BJ (cell line): ENCODE measurements around the gene EFNA5. TPM values are rescaled to one million over a fixed set of nuclear protein-coding genes. Genes with fewer than 3 reads are reported as not detected.

Experiments used
- CTCF ChIA-PET: fragments of 350-600 bp; formaldehyde crosslinking; extraction: SDS; loops from one replicate; lab custom pipeline; 2021; ENCODE audit warnings: antibody characterized with exemption, inconsistent platforms; lab: Yijun Ruan, JAX
- POLR2A ChIA-PET: fragments of 300-600 bp; sonication (Branson Sonifier 250); formaldehyde crosslinking; extraction: SDS; loops from one replicate; lab custom pipeline; 2021; ENCODE audit warnings: antibody characterized with exemption; lab: Charles Lee
- DNase-seq: peaks from one replicate; pipeline ENCODE4 v3.0.0-alpha.2; 2011; ENCODE audit warnings: low read depth
- H3K27me3 ChIP-seq: 2 replicates; pipeline ENCODE4 v1.6.0; 2011; ENCODE audit warnings: low read length; ENCODE audit not compliant: control insufficient read depth, insufficient read depth
- H3K36me3 ChIP-seq: 2 replicates; pipeline ENCODE4 v1.5.1; 2011; ENCODE audit warnings: low read length; ENCODE audit not compliant: control insufficient read depth, insufficient read depth
- H3K4me3 ChIP-seq: 2 replicates; pipeline ENCODE4 v1.5.1; 2011; ENCODE audit warnings: low read depth, mild to moderate bottlenecking, control low read depth, low read length
- CTCF ChIP-seq: IDR thresholded peaks from 2 replicates; pipeline ENCODE4 v1.5.1; 2011; ENCODE audit warnings: low read depth, mild to moderate bottlenecking, control low read depth, inconsistent platforms, low read length, moderate library complexity; ENCODE audit not compliant: insufficient read depth
- polyA plus RNA-seq: library from polyadenylated mRNA; depleted of rRNA; stranded (reverse); fragments of >200 nt; gene quantifications from 2 replicates; pipeline ENCODE4 v1.2.3, GENCODE V29; 2011

EFNA5 gene
- polyA plus RNA-seq, 1 experiment = 0.67 TPM

- TF ChIP-seq CTCF = no peak
- Histone ChIP-seq H3K4me3 (no peak overlapping the region), H3K27me3 (no peaks in the 10 kb centered on the region; the same call in 1 of the 2 replicates), H3K36me3 (no peaks in the 10 kb centered on the region)
- DNase-seq = no peak
- POLR2A ChIA-PET = no interaction called here
- CTCF ChIA-PET = interaction anchor here (1.1 kb wide), 1 partner anchor 185 kb away, joined by 4 read pairs; no protein-coding TSS in a partner anchor
These were observed 283.1 kb downstream of the EFNA5 start for GRCh38 chr5:107387526-107388140.

GRCh38 chr5:107385708-107386107 is 285.0 kb downstream of the EFNA5 start:
- CTCF ChIA-PET = no interaction called here
- Histone ChIP-seq H3K27me3 (no peaks in the 10 kb centered on the region; the same call in 1 of the 2 replicates), H3K4me3 (no peak overlapping the region), H3K36me3 (no peaks in the 10 kb centered on the region)
- POLR2A ChIA-PET = no interaction called here
- no peak for TF ChIP-seq CTCF
- no peak for DNase-seq

GRCh38 chr5:107384256-107384655 is 286.5 kb downstream of the EFNA5 start:
- no peak for DNase-seq
- no peaks in the 10 kb centered on the region; the same call in 1 of the 2 replicates for H3K27me3 ChIP-seq
- no peaks in the 10 kb centered on the region for H3K36me3 ChIP-seq
- POLR2A ChIA-PET = no interaction called here
- CTCF ChIA-PET = no interaction called here
- no peak for TF ChIP-seq CTCF
- no peak overlapping the region for H3K4me3 ChIP-seq

GRCh38 chr5:107383414-107383813 is 287.3 kb downstream of the EFNA5 start:
- H3K4me3 ChIP-seq = no peak overlapping the region
- no peak for TF ChIP-seq CTCF
- H3K36me3 ChIP-seq = no peaks in the 10 kb centered on the region
- no peaks in the 10 kb centered on the region; the same call in 1 of the 2 replicates for H3K27me3 ChIP-seq
- DNase-seq = no peak
- ChIA-PET POLR2A (no interaction called here), CTCF (interaction anchor here (0.7 kb wide), 1 partner anchor 189 kb away, joined by 3 read pairs; no protein-coding TSS in a partner anchor)

GRCh38 chr5:107381189-107381856 is 289.4 kb downstream of the EFNA5 start:
- no peak for TF ChIP-seq CTCF
- DNase-seq = no peak
- H3K27me3 ChIP-seq = no peaks in the 10 kb centered on the region; the same call in 1 of the 2 replicates
- no peak overlapping the region for H3K4me3 ChIP-seq
- no peaks in the 10 kb centered on the region for H3K36me3 ChIP-seq
- ChIA-PET POLR2A (no interaction called here), CTCF (interaction anchor here (1.5 kb wide), 1 partner anchor 191 kb away, joined by 9 read pairs; no protein-coding TSS in a partner anchor)
